Heart left ventricle (tissue), 16 donors: Measurements from ENCODE around the gene ELK3. TPM values are rescaled to one million over a fixed set of nuclear protein-coding genes. Genes with fewer than 3 reads are reported as not detected.

Source experiments
- ATAC-seq, 4 donors: fragments of 200-7000 bp; cut with Tn5 transposase; one replicate each; pipeline ENCODE4 v1.9.1; 2020 to 2022; ENCODE audit warnings: moderate library complexity in 4 of 4, mild to moderate bottlenecking in 3 of 4, moderate number of reproducible peaks in 1 of 4
- DNase-seq, 5 donors: peaks; one replicate each; pipeline ENCODE4 v3.0.0-alpha.2; 2020
- H3K27ac ChIP-seq, 12 donors: fragments of 200-600 bp; sonication (generic) in 4 of 12; one replicate each; pipeline versions ENCODE4 v1.5.0 to v1.8.0; 2016 to 2022; ENCODE audit warnings: mild to moderate bottlenecking in 2 of 12
- H3K27me3 ChIP-seq, 9 donors: fragments of 200-600 bp; sonication (generic) in 2 of 9; one replicate each; pipeline versions ENCODE4 v1.5.1 to v1.8.0; 2016 to 2022; ENCODE audit warnings: mild to moderate bottlenecking in 3 of 9
- H3K36me3 ChIP-seq, 9 donors: fragments of 200-600 bp; sonication (generic) in 2 of 9; one replicate each; pipeline versions ENCODE4 v1.5.0 to v1.8.0; 2018 to 2022; ENCODE audit warnings: mild to moderate bottlenecking in 2 of 9
- H3K4me1 ChIP-seq, 12 donors: fragments of 200-600 bp; sonication (generic) in 4 of 12; one replicate each; pipeline versions ENCODE4 v1.5.0 to v1.8.0; 2016 to 2022; ENCODE audit warnings: mild to moderate bottlenecking in 3 of 12
- H3K4me3 ChIP-seq, 12 donors: fragments of 200-600 bp; sonication (generic) in 4 of 12; one replicate each; pipeline versions ENCODE4 v1.5.0 to v1.8.0; 2017 to 2022; ENCODE audit warnings: mild to moderate bottlenecking in 9 of 12, moderate library complexity in 4 of 12
- H3K9me3 ChIP-seq, 12 donors: fragments of 200-600 bp; sonication (generic) in 4 of 12; one replicate each; pipeline versions ENCODE4 v1.5.0 to v1.8.0; 2016 to 2022; ENCODE audit warnings: mild to moderate bottlenecking in 1 of 12
- POLR2A ChIP-seq, 2 donors: fragments of 450-650 bp; IDR thresholded peaks; one replicate each; pipeline ENCODE4 v1.6.1; 2017; ENCODE audit warnings: antibody characterized with exemption in 2 of 2, mild to moderate bottlenecking in 2 of 2, moderate library complexity in 2 of 2
- WGBS, 4 donors: extraction: QIAGEN DNeasy Blood & Tissue Kit in 2 of 4; methylation state at CpG; one replicate each; pipeline versions ENCODE4 v1.1.5 to v1.1.7; 2013 to 2018; 5-methylcytosine and 5-hydroxymethylcytosine counted together
- intact Hi-C, 10 donors: fragments of 100-400 bp; cut with DNase I; formaldehyde crosslinking; loops; one replicate each; pipeline versions ENCODE4 v1.11.1 to v1.14.2; 2022
- long read RNA-seq, 3 donors: library from polyadenylated mRNA; unstranded; transcript quantifications; one replicate each; pipeline ENCODE4 v2.0.0, GENCODE V29; 2020 to 2021
- polyA plus RNA-seq, 2 donors: library from polyadenylated mRNA; stranded (reverse); fragments of 200-250 nt; gene quantifications; one replicate each; pipeline ENCODE4 v1.2.3, GENCODE V29; 2013
- total RNA-seq, 9 donors: library from RNA; depleted of rRNA in 2 of 9; stranded (reverse); fragments of >200 nt in 2 of 9; fragmentation: NEBNext Ultra II Directional in 3 of 9; extraction: Animal tissue kit (Norgen Biotek cat#: 25700) in 3 of 9; gene quantifications; one replicate each; pipeline versions ENCODE4 v1.1.0 to v1.2.4, GENCODE V29; 2016 to 2023
- TF ChIP-seq, protein P1 (sequence below), 12 donors: fragments of 200-600 bp; sonication (generic) in 4 of 12; IDR thresholded peaks; one replicate each; pipeline versions ENCODE4 v1.5.0 to v1.8.0; 2018 to 2022; ENCODE audit warnings: antibody characterized with exemption in 12 of 12, mild to moderate bottlenecking in 5 of 12
- donor health status: ischemic (EF 13 %, LVEDD 7.1; RV severe dilation, severe dysfunction).
- donor health status: healthy with polysubstance abuse.
- donor health status: DM: no; HTN: yes; CAD: no.
- donor health status: DM: no; HTN: no; CAD: no.
- donor health status: ischemic (EF 25% LVEDD 6.9; RV normal size, moderate dysfunction).
- donor health status: ischemic (EF 25% LVEDD 5.7; RV mildly dilated, moderate dysfunction).
- donor health status: healthy.
- donor health status: DM: yes; HTN: yes; CAD: no.
- donor health status: ischemic (EF 35%, LVEDD 5.7; RV mildly dilated, moderate dysfunction).
- donor health status: nonischemic (EF 11% LVEDD 7.7; RV severe dilation, severe dysfunction).
- donor health status: DM: yes; HTN: yes; CAD: no.
- donor health status: PGD.
- donor health status: ischemic (EF 29% LVEDD 5.4; RV normal size, mild dysfunction).
- donor health status: nonischemic (EF 23%, LVEDD 6.1; RV moderate dilation, normal function).

ELK3 gene
- total RNA-seq (10 to 100 TPM; 14.3 to 42.3 (median 18.6) TPM), polyA plus RNA-seq (10 to 100 TPM in 1 of 2 donors, 1 to 10 TPM in 1; 5.7 to 20.7 TPM)
- long read RNA-seq, donor 1, full-length matches to known transcripts = 3 of 9 reads
- long read RNA-seq, donor 1, partial matches to known transcripts = 6 of 9 reads
- long read RNA-seq, donor 1, other reads (novel, unspliced or antisense) = 0 of 9 reads
- long read RNA-seq, donor 2, full-length matches to known transcripts = 6 of 19 reads
- long read RNA-seq, donor 2, partial matches to known transcripts = 9 of 19 reads
- long read RNA-seq, donor 2, other reads (novel, unspliced or antisense) = 4 of 19 reads
- long read RNA-seq, donor 3, full-length matches to known transcripts = 2 of 9 reads
- long read RNA-seq, donor 3, partial matches to known transcripts = 5 of 9 reads
- long read RNA-seq, donor 3, other reads (novel, unspliced or antisense) = 2 of 9 reads

DNA sequence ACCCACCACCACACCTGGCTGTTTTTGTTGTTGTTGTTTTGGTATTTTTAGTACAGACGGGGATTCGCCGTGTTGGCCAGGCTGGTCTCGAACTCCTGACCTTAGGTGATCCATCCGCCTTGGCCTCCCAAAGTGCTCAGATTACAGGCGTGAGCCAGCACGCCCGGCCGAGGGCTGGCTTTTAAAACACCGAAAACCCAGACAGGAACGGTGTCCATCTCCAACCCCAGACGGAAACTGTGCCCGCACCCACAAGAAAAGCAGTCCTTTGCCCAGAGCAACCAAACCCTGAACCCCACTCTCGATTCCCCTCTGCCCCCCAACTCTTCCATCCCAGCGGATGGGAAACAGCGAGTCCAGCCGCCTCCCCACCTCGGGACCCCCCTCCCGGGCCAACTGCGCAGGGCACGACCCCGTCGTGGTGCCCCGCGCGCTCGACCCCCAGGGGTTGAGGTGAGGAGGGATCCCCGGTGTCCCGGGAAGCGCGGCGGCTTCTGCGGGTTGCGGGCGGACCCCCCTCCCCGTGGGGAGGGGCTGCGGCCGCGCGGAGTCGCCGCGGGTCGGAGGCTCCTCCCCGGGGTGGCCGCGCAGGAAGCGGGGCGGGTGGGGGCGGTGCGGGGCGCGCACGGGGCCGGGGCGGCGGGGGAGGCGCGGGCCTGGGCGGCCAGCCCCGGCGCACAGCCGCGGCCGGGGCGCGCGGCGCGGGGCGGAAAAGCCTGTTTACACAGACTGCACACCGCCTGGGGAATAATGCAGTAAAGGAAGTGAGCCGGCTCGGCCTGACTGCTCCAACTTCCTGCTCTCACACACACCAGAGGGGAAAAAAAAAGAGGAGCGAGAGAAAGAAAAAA, at the start of gene ELK3:
Gene ELK3 (plus strand): TSS at position 651 of the 851 bp plus-strand sequence.
- intact Hi-C loops = loop anchor here in 1 of 10 donors (2.0 kb wide), 1 partner anchor 17 kb away; no protein-coding TSS in a partner anchor
- no peaks in the 10 kb centered on the region for H3K36me3 ChIP-seq

DNA sequence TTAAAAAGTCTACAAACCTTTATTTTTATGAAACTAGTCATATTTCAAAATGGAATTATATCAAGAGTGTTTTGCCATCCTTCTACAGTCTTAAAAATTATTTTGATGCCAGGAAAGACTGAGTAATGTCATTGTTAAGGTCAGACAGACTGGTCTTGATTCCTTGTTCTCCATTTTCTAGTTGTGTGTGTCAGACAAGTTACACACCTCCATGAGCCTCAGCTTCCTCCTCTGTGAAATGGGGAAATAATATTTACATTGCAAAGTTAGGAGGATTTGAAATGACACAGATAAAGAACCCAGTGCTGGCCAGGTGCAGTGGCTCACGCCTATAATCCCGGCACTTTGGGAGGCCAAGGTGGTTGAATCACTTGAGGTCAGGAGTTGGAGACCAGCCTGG, 47.4 kb upstream of the ELK3 start:
- Histone ChIP-seq H3K9me3 (no peaks in the 10 kb centered on the region), H3K36me3 (no peaks in the 10 kb centered on the region), H3K4me1 (peaks cover 0 to 22% (median 8%) of the 10 kb centered on the region in 12 donors), H3K27me3 (no peaks in the 10 kb centered on the region), H3K4me3 (no peak overlapping the region), H3K27ac (no peak overlapping the region)
- intact Hi-C loops = no loop called here
- TF ChIP-seq, protein P1, sequence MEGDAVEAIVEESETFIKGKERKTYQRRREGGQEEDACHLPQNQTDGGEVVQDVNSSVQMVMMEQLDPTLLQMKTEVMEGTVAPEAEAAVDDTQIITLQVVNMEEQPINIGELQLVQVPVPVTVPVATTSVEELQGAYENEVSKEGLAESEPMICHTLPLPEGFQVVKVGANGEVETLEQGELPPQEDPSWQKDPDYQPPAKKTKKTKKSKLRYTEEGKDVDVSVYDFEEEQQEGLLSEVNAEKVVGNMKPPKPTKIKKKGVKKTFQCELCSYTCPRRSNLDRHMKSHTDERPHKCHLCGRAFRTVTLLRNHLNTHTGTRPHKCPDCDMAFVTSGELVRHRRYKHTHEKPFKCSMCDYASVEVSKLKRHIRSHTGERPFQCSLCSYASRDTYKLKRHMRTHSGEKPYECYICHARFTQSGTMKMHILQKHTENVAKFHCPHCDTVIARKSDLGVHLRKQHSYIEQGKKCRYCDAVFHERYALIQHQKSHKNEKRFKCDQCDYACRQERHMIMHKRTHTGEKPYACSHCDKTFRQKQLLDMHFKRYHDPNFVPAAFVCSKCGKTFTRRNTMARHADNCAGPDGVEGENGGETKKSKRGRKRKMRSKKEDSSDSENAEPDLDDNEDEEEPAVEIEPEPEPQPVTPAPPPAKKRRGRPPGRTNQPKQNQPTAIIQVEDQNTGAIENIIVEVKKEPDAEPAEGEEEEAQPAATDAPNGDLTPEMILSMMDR (IDR thresholded peaks at IDR 0.05) = no peak
- ATAC-seq (no peak), DNase-seq (no peak)
- WGBS, 4 donors = 88 to 98% (median 95%) methylated on average over 2 of the region's 2 CpGs

More for the DNA sequence above, at the start of gene ELK3:
- WGBS, 4 donors = 3 to 6% (median 5%) methylated on average over 41 to 75 of the region's 75 CpGs
- Histone ChIP-seq H3K4me1 (peaks cover 3 to 47% (median 14%) of the 10 kb centered on the region in 12 donors), H3K4me3 (peak within 1 kb of the TSS; percentile 58 to 98 (median 78)), H3K27me3 (no peaks in the 10 kb centered on the region), H3K9me3 (no peaks in the 10 kb centered on the region), H3K27ac (peak within 1 kb of the TSS; percentile 74 to 95 (median 90))
- TF ChIP-seq, protein P1 (IDR thresholded peaks at IDR 0.05) = no peak
- TF ChIP-seq POLR2A (IDR thresholded peaks at IDR 0.05) = peak in 1 of 2 donors; percentile 35
- ATAC-seq (peak; percentile 53 to 86 (median 73)), DNase-seq (peak; percentile 79 to 88 (median 81))

DNA sequence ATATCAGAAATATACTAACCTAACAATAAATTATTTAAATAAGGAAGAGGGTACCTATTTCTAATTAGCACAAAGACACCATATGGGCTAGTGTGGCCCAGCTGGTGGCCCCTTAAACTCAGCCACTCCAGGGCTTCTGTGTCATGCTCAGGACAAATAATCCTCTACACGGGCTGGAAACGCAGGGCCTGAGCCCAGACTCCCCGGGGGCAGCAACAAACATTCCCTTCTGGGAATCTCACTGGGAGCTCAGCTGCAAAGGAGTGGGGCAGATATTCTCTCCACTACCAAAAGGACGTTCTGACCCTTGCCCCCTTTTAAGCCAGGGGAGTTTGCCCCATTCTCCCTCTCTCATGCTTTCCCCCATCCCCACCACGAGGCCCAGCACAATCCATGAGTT, 43.7 kb upstream of the ELK3 start:
- H3K36me3 ChIP-seq = no peaks in the 10 kb centered on the region
- no peak for ATAC-seq
- no peaks in the 10 kb centered on the region for H3K4me1 ChIP-seq
- no peak overlapping the region for H3K4me3 ChIP-seq
- no peak overlapping the region for H3K27ac ChIP-seq
- WGBS, 4 donors = 65 to 86% (median 71%) methylated on average over 5 of the region's 5 CpGs
- TF ChIP-seq, protein P1 (IDR thresholded peaks at IDR 0.05) = no peak
- TF ChIP-seq POLR2A (IDR thresholded peaks at IDR 0.05) = no peak
- DNase-seq = no peak
- no peaks in the 10 kb centered on the region for H3K27me3 ChIP-seq
- no peaks in the 10 kb centered on the region for H3K9me3 ChIP-seq
- intact Hi-C loops = no loop called here

- ATAC-seq (no peak), DNase-seq (no peak)
- WGBS, 4 donors = 83 to 91% (median 85%) methylated on average over 11 of the region's 11 CpGs
- Histone ChIP-seq H3K27ac (no peak overlapping the region), H3K4me3 (no peak overlapping the region), H3K9me3 (no peaks in the 10 kb centered on the region), H3K27me3 (no peaks in the 10 kb centered on the region), H3K4me1 (no peaks in the 10 kb centered on the region), H3K36me3 (no peaks in the 10 kb centered on the region)
- no peak for TF ChIP-seq POLR2A (IDR thresholded peaks at IDR 0.05)
- TF ChIP-seq, protein P1 (IDR thresholded peaks at IDR 0.05) = no peak
- intact Hi-C loops = no loop called here
These were observed 42.0 kb upstream of the ELK3 start for GRCh38 chr12:96152164-96152563.
